ENCODE measurements around the gene RGS6.

Gene RGS6

DNA sequence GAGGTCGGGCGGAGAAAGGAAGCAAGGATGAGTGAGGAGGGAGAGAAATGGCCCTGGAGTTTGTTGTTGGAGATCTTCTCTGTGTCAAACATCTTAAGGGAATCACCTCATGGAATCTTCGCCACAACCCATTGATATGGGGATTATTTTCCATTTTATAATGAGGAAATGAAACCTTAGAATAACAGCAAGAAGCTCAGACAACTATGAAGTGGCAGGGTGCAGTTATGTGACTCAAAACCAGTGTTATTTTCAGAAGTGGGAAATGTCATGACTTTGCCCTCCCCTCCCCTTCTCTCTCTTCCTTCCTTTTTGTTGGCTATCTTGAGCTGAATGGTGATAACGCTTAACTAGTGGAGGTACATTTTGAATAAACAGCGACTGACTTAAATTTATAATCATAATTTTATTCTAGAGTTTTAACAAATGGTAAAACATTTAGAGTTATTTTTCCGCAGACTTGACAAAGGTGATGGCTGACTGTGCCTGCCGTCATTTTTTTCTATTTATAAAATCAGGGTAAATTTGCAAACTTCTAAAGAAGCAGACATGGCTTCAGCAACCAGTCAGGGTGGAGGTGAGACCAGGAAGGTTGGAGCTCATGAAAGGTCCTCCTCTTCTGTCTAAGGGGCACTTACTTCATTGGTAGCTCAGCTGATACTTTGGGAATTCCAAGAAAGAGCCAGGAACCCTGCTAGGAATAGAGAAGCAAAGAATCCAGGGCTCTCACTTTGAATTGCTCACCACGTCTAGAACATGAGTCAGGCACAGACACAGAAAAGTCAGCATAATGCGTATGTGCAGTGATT, 232.4 kb downstream of the RGS6 start:
- DNase-seq (ENCODE audit: low read depth in 2 of 2), result no peak

DNA sequence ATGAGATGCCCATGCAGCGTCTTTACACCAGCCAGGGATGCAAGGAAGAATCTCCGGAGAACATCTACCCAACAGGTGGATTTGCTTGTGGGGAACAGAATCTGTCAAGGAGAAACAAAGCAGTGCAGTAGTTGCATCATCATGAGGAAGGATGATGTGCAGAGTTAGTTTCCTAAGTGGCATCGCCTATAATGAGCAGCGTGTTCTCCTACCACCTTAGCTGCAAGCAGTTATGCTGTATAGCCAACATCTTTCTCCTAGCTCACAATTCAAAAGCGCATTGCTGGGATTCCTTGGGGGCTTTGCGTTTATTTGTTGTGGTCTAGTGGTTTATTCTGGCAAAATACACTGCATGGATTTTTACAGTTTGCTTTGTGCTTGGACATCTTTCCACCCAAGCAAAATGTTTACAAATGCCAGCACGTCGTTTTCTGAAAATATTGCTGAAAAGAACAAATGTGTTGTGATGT, 233.0 kb downstream of the RGS6 start:
- no peak for DNase-seq (ENCODE audit: low read depth in 2 of 2)

DNA sequence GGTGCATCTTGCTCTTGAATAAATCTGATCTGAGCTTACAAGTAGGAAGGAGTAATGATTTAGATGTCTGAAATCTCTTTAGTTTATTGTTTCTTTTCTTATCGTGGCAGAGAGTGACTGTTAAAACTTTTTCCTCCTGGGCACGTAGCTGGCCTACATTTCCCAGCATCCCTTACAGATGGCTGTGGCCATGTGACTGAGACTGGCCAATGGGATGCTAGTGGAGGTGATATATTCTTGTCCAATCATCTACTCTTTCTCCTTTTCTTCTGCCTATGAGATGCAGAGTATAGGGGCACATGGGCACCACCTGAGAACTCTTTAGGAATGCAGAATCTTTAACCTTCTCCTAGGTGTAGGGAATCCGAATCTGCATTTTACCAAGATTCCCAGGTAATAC, 237.3 kb downstream of the RGS6 start:
- no peak for DNase-seq (ENCODE audit: low read depth in 2 of 2)

DNA sequence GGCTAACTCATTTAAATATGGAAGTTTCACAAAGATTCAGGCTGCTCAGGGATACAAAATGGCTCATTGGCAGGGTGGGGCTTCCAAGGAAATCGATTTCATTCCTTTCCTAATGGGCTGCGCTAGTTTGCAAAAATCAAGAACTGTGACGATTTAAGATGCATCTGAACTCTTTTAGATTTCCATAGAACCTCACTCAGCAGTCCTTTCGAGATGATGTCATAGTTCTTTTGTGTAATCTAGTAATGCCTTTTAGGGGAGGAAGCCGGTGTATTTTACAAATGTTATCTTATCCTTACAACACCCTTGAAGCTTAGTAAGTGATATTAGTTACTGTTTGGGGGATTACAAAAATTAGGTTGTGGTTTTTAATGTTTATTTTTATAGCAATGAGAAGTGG, 239.8 kb downstream of the RGS6 start:
- DNase-seq (ENCODE audit: low read depth in 2 of 2), result no peak

DNA sequence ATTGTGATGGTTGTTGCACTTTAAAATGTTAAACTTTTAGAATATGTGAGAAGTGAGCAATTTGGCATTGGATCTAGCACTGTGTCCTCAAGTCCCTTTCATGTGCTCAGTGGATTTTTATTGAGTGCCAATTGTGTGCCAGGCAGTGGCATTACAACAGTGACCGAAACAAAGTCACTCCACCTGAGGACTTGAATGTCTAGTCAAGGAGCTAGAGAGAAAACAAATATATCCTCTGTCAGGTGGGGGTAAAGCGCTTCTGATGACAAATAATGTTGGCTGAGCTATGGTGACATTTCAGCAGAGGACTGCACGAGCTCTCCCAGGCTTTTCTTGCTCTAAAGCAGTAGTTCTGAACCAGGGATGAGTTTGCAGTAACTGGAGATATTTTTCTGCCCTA, 240.4 kb downstream of the RGS6 start:
- DNase-seq (ENCODE audit: low read depth in 2 of 2), result no peak

DNA sequence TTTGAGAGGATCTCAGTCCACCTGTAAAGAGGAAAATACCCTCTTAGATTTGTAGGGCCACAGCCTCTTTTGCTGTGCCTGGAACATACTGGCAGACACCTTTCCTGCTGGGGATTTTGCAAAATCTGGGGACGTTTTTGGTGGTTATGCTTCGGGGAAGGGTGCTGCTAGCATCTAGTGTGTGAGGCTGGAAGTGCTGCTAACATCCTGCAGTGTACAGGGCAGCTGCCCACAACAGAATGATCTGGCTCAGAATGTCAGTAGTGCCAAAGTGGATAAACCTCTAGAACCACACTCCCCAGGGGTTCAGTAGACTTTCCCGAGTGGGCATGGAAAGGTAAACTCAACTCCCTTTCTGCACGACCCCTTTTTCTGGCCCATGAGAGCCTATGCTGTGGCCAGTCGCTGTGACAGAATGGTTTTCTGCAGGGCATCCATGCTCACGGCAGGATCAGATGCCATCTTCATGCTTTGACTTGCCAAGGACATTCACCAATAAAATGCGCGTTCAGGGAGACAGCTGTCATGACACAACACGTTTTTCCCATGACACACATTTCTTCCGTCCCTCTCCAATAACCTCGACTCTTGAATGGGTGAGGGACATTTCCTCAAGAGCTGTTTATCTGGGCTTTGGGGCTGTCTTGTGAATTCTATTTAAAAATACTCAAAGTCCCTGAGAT, 240.9 kb downstream of the RGS6 start:
- DNase-seq (ENCODE audit: low read depth in 2 of 2), result no peak

DNA sequence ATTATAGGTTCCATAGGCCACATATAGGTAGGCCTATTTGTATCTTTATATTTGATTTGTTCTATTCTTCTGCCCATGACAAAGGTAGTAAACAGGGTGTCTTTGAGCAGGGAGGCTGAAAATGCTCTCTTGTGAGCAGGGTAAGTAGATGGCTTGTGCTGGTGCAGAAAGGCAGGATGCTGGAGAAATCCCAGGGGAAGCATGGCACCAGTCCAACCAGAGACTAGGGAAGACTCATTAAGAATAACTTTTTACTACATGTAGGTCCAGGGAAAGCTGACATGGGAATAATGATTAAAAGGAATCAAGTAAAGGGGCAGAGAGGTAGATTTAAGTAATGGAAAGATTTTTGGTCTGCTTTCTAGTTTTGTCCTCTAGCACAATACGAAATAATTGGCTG, 245.0 kb downstream of the RGS6 start:
- no peak for DNase-seq (ENCODE audit: low read depth in 2 of 2)

DNA sequence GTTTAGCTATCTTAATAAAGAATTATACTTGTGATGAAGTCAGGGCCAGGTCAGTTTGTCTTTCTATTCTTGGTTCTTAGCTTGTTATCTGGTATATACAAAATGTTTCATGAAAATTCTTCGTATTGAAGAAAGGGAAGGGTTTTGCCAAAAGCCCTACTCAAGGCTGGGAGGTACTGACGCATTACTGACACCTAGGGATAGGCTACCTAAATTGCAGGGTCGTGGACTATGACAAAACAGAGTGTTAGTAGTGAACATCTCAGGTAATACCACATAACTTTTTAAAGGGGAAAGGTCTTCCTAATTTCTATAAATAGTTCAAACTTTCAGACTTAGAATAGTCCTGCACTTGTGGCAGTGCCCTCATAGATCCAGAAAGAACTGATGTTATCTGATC, 246.3 kb downstream of the RGS6 start:
- no peak for DNase-seq (ENCODE audit: low read depth in 2 of 2)

DNA sequence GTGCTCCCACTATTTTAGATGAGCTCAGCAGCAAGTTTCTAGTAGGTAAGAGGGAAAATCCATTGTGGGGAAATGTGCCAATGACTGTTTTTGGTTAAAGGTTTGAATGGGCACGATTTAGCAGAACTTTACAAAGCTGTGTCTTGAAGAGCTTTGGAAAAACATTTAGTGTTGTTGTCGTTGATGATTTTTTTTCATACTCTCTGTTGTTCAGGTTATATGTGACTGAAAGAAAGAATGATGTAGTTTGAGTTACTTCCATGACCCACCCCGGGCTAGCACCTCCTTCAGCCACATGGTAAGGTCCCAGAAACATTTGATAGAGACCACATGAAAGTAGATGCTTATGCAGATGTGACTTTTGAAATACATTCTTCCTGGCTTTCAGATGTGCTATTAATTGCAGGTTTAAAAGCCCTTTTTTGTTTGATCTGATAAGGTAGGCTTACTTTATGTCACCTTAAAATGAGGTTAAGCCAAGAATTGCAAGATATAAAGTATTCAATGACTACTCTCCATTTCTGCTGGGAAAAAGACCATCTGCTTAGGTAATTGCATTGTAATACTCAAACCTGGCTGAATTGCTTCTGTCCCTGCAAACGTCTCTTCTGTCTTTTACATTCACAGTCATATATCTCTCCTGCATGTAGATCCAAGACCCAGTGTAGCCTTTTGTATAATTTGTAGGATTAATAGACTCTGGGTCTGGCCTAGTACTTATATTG, 250.6 kb downstream of the RGS6 start:
- no peak for DNase-seq (ENCODE audit: low read depth in 2 of 2)

DNA sequence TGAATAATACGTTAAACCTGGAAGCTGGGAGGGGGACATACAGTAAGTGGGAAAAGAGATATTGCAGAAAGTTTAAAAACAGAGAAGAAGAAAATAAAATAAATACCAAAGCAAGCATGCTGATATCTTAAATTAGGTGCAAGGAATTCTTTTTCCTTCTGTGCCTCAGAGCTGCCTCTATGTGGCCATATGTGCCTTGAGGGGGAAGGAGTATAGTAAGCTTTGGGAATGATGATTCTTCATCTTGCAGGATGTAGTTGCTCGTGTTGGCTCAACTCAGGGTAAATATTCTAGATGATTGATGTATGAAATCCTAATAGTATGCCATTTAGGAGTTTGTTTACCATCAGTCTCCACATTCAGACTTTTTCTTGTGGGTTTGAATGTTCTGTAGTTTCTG, 251.4 kb downstream of the RGS6 start:
- no peak for DNase-seq (ENCODE audit: low read depth in 2 of 2)

DNA sequence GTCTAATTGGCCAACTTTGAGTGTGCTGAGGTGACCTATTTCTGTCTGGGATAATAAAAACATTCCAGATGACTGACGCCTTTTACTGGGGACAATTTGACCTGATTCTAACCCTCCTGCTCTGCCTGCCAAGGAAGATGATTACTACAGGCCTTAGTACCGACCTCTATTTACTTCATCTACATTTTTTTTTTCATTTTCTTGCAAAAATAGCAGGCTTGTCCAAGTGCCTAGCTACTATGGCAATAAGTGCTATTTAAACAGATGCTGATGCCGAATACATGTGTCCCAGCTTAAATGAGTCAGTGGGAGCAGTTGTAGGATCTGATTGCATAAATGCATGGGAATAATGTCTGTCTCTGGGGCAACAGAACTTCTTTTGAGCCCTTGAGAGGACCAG, 254.3 kb downstream of the RGS6 start:
- DNase-seq (ENCODE audit: low read depth in 2 of 2), result no peak

DNA sequence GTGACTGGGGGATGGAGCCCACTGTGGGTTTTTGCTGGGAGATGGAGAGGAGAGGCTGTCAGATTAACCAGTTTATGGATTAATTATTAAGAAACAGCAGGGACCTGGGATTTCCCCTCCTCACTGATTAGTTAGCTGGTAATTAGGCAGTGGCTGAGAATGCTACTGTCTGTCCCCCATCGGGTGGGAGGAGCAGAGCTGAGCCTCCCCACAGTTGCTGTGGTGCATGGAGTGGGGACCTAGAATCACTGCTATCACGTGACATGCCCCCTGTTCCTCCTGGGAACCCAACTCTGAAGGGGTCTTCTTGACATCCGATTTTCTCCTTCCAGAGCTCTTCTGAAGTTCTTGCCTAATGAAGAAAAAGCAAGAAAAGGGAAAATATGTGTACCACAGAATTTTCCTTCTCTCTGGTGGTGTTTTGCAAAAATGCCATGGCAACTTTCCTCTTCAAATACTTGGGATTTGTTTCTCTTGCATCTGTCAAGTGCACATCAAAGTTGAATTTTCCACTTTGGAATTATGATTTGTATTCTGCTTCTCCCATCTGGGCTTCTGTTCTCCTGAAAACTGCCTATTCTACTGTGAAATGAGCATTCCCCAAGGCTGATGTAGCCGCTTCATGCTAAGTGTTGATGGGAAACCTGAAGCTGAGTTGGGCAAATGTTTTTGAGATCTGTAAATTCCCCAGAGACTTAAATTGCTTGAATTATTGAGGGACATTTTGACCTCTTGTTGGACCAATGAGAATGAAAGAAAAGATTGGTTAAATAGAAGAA, 264.2 kb downstream of the RGS6 start:
- DNase-seq (ENCODE audit: low read depth in 2 of 2), result no peak

DNA sequence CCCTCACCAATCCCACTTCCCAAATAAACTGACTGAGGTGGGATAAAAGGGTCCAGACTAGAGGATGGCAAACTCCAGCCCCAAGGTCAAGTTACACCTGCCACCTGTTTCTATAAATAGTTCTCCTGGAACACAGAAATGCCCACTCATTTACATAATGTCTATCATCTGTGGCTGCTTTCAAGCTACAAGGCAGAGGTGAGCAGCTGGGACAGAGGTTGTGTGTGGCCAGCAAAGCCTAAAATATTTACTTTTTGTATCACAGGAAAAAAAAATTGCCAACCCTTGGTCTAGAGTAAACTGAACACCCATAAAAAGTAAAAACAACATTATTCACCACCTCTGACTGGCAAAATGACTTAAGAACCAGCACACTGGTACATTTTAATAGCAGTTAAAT, 269.4 kb downstream of the RGS6 start:
- DNase-seq (ENCODE audit: low read depth in 2 of 2), result no peak

DNA sequence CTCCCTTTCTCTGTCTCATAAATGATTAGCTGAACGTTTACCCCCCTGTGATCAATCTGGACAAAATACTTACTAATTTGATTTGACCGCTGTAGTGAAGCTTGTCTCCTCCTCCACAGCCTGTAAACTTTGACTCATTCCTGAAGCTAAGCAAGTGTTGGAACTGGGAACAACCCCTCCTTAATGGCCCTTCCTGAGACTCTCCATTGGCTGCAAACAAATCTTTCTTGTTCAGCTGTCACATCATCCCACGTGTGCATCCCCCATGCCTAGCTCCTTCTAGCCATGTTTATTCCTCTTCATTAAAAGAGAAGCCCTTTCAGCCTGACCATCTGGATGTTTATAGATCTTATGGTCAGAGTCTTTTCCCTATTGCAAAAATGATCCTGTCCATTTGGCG, 281.2 kb downstream of the RGS6 start:
- DNase-seq (ENCODE audit: low read depth in 2 of 2), result no peak

DNA sequence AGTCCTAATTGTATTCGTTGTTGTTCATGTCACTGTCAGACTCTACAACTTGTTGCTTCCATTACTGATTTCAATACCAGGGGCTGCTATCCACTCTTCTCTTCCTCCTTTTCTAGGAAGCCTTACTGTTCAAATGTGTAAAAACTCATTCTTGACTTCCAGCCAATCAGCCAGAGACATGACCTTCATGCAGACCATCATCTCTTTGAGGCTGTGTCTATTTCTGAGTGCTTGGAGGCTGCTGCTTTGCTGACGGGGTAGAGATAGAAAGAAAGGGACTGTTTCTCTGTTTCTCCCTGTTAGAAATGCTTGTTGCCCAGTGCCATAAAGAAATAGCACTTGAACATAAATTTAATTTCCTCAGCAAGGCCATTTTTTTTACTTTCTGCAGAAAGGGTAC, 282.9 kb downstream of the RGS6 start:
- no peak for DNase-seq (ENCODE audit: low read depth in 2 of 2)

DNA sequence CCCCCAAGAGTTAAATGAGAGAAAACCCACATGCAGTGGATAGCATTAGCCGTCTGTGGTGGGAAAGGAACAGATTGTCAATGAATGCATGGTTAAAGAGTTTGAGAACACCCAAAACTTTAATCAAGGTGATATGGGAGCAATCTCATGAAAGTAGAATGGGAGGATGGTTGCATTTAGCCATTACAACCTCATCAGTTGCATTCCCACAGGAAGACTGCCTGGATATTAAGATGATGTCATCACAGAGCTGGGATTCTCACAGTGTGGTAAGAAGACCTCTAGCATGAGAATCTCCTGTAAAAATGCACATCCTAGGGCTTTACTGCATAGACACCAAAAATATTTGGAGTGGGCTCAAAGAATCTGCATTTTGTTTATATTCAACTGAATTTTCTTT, 284.9 kb downstream of the RGS6 start:
- DNase-seq (ENCODE audit: low read depth in 2 of 2), result no peak

DNA sequence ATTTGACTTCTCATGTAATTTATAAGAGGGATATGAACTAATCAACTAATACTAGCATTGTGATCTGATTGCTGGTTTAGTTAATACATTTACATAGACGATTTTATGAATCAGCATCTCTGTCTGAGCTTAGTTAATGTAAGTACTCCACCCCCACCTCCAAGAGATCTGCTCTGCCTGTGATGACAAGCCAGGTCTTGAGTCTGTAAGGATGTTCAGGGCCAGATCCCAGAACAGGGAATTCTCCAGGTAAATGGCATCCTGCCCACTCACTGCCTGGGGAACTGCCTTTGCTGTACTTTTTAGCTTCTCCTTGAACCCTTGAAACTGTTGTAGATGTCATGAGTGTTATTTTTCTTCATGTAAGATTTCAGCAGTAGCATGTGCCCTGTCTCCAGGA, 289.8 kb downstream of the RGS6 start:
- no peak for DNase-seq (ENCODE audit: low read depth in 2 of 2)

DNA sequence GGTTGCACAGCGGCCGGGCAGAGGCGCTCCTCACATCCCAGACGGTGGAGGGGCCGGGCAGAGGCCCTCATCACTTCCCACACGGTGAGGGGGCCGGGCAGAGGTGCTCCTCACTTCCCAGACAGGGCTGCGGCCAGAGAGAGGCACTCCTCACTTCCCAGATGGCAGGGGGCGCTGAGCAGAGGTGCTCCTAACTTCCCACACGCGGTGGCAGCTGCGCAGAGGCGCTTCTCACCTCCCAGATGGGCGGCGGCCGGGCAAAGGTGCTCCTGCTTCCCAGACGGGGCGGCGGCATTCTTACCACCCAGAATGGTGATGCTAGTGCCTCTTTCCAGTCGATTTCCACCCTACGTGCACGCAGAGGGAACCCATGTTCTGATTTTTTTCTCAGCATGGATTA, 304.4 kb downstream of the RGS6 start:
- DNase-seq (ENCODE audit: low read depth in 2 of 2), result no peak

DNA sequence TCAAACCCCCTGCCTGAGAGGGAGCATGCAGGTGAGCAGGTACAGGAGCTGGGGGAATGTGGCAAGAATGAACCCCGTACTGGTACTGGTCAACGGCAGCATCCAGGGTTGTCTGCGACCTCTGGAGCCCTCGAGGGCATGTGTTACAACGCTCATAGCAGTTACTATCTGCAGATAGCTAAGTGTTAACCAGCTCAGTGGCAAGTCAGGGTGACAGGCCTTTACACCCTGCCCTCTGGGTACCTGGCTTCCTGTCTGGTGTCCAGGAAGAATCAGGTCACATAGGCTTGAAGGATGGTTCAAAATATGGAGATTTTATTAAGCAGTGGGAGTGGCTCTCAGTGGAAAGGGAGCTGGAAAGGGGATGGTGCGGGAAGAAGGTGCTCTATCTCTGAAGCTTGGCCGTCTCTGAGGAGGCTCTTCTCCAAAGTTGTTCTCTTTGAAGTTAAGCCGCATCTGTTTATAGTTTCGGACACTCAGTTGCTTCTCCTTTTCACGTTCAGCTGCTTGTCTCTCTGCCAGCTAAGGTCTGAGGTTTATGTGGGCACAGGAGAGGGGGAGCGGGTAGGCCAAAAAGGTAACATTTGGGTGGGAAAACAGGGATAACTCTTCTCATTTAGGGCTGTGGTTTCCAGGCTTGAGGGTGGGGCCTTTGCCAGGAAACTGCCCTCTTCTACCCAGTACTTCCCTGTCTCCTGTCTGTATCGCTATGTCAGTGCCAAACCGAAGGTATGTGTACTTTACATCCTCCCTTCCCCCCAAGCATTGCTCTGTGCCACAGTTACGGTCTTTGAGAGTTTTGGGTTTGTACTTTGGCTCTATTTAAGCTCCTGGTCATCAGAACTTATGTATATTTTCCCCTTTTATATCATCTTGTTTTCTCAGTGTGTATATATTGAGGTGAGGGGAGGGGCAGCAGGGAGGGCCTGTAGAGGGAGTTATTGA, 305.8 kb downstream of the RGS6 start:
- DNase-seq (ENCODE audit: low read depth in 2 of 2), result no peak

DNA sequence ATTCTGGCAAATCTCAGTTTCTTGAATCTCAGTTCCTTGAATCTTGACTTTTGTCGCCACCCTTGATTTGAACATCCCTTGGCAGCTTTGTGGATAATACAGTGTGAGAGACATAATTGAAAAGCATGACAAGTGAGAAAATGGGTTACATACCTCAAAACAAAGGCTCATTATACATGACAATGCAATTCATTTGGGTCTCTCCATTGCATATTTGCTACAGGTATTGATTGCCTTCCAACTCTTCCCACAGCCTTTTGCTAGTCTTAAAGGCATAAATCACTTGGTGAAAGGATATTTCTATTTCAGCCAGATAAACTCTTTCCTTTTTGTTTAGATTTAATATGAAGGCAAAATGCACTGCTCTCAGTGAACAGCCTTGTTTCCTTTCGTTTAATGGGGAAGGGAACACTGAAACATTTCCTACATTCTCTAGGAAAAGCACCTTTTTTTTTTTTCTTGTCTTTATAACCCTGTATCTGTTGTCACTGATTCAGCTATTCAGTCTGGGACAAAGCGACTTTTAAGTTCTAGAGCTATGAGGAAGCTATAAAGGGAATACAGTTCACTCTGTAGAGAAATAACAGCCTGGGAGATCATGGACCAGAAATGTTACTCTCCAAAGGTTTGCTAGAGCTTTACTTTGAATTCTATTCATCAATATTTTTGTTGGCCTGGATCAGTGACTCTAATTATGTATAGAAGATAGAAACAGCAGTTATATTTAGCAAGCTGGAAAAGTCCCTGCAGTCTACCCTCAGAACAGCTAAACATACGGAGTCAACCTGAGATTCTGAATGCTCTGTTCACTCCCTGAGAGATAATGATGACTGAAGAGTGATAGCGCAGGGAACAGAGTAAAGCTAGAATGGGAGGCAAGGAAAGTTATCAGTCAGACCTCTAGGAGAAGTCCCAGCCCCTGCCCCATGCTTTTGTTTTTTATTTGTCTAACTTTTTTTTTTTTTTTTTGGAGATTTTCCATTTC, 311.4 kb downstream of the RGS6 start:
- no peak for DNase-seq (ENCODE audit: low read depth in 2 of 2)

Measured in stimulated activated CD8-positive, alpha-beta memory T cell treated with anti-CD3 and anti-CD28 coated beads, Interleukin-2, amount 100 ng/mL, for 48 hours (primary cell).